Measurements from ENCODE around the gene FNDC1.

The FNDC1 gene

DNA sequence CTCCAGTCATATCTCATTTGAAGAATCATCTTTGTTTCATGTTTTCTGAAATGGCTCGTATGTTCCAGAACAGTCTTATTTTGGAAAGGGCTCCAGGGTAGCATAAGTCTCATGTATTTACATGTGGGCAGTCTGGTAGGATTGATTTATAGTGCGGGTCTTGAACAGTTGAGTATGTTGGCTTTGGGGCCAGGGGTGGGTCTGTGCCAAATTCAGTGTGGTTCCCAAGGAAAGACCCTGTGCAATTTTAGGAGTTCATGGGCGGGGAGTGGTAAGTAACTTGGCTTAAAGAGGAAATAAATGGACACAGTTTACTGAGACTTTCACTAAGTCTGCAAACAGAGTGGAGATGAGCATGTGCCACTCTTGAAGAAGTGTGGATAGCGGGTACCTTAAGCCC, 7.7 kb downstream of the FNDC1 start:
- Mint-ChIP-seq H3K27ac (no peak overlapping the region), H3K9me3 (no peaks in the 10 kb centered on the region), H3K4me3 (no peak overlapping the region), H3K4me1 (peaks cover 7% of the 10 kb centered on the region), H3K36me3 (no peaks in the 10 kb centered on the region)
- ATAC-seq, result no peak
- DNase-seq (ENCODE audit: low spot score in 2 of 2), result no peak

- DNase-seq (ENCODE audit: low spot score in 2 of 2) (no peak), ATAC-seq (no peak)
- H3K4me1 Mint-ChIP-seq, result peaks cover 7% of the 10 kb centered on the region
- no peak overlapping the region for H3K27ac Mint-ChIP-seq
- no peaks in the 10 kb centered on the region for H3K36me3 Mint-ChIP-seq
- no peak overlapping the region for H3K4me3 Mint-ChIP-seq
- H3K9me3 Mint-ChIP-seq, result no peaks in the 10 kb centered on the region
These were observed 9.6 kb downstream of the FNDC1 start for GRCh38 chr6:159178847-159179246.

- DNase-seq (ENCODE audit: low spot score in 2 of 2), result no peak
- H3K36me3 Mint-ChIP-seq, result no peaks in the 10 kb centered on the region
- ATAC-seq, result no peak
- no peak overlapping the region for H3K4me3 Mint-ChIP-seq
- H3K9me3 Mint-ChIP-seq, result no peaks in the 10 kb centered on the region
- no peaks in the 10 kb centered on the region for H3K4me1 Mint-ChIP-seq
- H3K27ac Mint-ChIP-seq, result no peak overlapping the region
These were observed 10.8 kb downstream of the FNDC1 start for GRCh38 chr6:159180001-159180400.

DNA sequence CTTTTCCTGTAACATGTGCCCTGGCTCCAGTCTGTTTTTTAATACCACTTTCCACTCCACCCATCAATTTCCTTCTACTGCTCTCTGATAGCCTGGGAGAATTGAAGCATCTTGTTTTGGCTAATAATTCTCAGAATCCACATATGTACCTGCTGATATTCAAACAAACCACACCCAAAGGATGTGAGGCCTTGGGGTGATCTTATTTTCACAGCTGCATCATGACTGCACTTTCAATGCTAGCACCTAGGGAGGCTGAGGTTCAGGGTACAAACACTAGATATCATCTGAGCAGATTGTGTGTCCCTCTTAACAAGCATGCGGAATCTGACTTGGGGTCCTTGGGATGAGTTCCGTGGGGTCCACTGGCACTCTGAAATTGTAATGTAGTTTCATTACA, 12.7 kb downstream of the FNDC1 start:
- Mint-ChIP-seq H3K4me3 (no peak overlapping the region), H3K9me3 (no peaks in the 10 kb centered on the region), H3K27ac (no peak overlapping the region), H3K4me1 (no peaks in the 10 kb centered on the region), H3K36me3 (no peaks in the 10 kb centered on the region)
- no peak for DNase-seq (ENCODE audit: low spot score in 2 of 2)
- ATAC-seq, result no peak

GRCh38 chr6:159184559-159184958, 15.4 kb downstream of the FNDC1 start:
- no peak overlapping the region for H3K4me3 Mint-ChIP-seq
- DNase-seq (ENCODE audit: low spot score in 2 of 2), result no peak
- H3K9me3 Mint-ChIP-seq, result no peaks in the 10 kb centered on the region
- no peak overlapping the region for H3K27ac Mint-ChIP-seq
- no peak for ATAC-seq
- no peaks in the 10 kb centered on the region for H3K36me3 Mint-ChIP-seq
- no peaks in the 10 kb centered on the region for H3K4me1 Mint-ChIP-seq

DNA sequence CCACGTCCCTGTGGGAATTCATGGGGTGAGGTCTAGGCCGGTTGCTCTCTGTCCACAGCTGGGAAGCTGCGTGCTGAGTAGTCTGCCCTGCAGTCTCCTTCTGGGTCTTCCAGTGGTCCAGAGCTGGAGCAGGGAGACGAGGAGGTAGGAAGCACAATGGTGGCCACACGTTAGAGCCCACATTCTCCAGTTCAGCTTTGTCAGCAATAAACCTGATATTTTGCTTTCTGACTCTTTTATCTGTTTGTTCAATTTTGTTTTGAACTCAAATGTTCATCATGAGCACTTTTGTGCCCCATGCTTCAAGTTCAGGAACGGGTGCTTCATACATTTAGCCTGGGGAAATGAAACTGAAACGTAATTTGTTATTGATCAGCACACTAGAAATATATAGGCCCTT, 21.3 kb downstream of the FNDC1 start:
- no peak for DNase-seq (ENCODE audit: low spot score in 2 of 2)
- Mint-ChIP-seq H3K9me3 (no peaks in the 10 kb centered on the region), H3K27ac (no peak overlapping the region), H3K4me3 (no peak overlapping the region), H3K4me1 (no peaks in the 10 kb centered on the region), H3K36me3 (no peaks in the 10 kb centered on the region)
- no peak for ATAC-seq

GRCh38 chr6:159193923-159194322, 24.7 kb downstream of the FNDC1 start:
- no peak overlapping the region for H3K4me3 Mint-ChIP-seq
- ATAC-seq, result no peak
- H3K36me3 Mint-ChIP-seq, result no peaks in the 10 kb centered on the region
- no peaks in the 10 kb centered on the region for H3K9me3 Mint-ChIP-seq
- no peak for DNase-seq (ENCODE audit: low spot score in 2 of 2)
- H3K27ac Mint-ChIP-seq, result no peak overlapping the region
- H3K4me1 Mint-ChIP-seq, result no peaks in the 10 kb centered on the region

DNA sequence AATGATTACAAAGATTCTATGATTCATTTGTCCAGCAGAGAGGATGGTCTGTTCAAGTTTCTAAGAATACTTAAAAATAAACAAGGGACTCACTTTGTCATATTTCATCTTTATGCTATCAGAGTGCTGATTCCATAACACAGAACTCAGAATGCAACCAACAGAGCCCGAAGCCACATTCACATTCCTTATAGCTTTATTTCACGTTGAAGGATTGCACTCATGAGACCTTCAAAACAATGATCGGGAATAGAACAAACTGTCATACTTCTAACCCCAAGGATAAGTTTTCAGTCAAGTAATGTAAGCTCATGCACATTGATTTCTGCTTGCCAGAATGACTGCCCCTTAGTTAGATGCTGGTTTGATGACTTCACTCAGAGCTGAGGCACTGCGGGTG, 25.2 kb downstream of the FNDC1 start:
- Mint-ChIP-seq H3K4me1 (no peaks in the 10 kb centered on the region), H3K4me3 (no peak overlapping the region), H3K9me3 (no peaks in the 10 kb centered on the region), H3K36me3 (no peaks in the 10 kb centered on the region), H3K27ac (no peak overlapping the region)
- ATAC-seq (no peak), DNase-seq (ENCODE audit: low spot score in 2 of 2) (no peak)

- DNase-seq (ENCODE audit: low spot score in 2 of 2), result no peak
- Mint-ChIP-seq H3K4me3 (no peak overlapping the region), H3K4me1 (no peaks in the 10 kb centered on the region), H3K27ac (no peak overlapping the region), H3K36me3 (no peaks in the 10 kb centered on the region), H3K9me3 (no peaks in the 10 kb centered on the region)
- ATAC-seq, result no peak
These were observed 27.3 kb downstream of the FNDC1 start for GRCh38 chr6:159196430-159196975.

- no peaks in the 10 kb centered on the region for H3K36me3 Mint-ChIP-seq
- H3K9me3 Mint-ChIP-seq, result no peaks in the 10 kb centered on the region
- H3K4me1 Mint-ChIP-seq, result no peaks in the 10 kb centered on the region
- DNase-seq (ENCODE audit: low spot score in 2 of 2) (no peak), ATAC-seq (no peak)
- no peak overlapping the region for H3K4me3 Mint-ChIP-seq
- H3K27ac Mint-ChIP-seq, result no peak overlapping the region
These were observed 28.1 kb downstream of the FNDC1 start for GRCh38 chr6:159197251-159197650.

GRCh38 chr6:159201336-159201735, 32.1 kb downstream of the FNDC1 start:
- H3K4me3 Mint-ChIP-seq, result no peak overlapping the region
- no peaks in the 10 kb centered on the region for H3K36me3 Mint-ChIP-seq
- H3K9me3 Mint-ChIP-seq, result no peaks in the 10 kb centered on the region
- H3K27ac Mint-ChIP-seq, result no peak overlapping the region
- ATAC-seq, result no peak
- no peak for DNase-seq (ENCODE audit: low spot score in 2 of 2)
- peaks cover 8% of the 10 kb centered on the region for H3K4me1 Mint-ChIP-seq

- no peaks in the 10 kb centered on the region for H3K9me3 Mint-ChIP-seq
These were observed 34.3 kb downstream of the FNDC1 start for GRCh38 chr6:159203304-159204005.

GRCh38 chr6:159204605-159205004, 35.4 kb downstream of the FNDC1 start:
- DNase-seq (ENCODE audit: low spot score in 2 of 2), result no peak
- no peaks in the 10 kb centered on the region for H3K9me3 Mint-ChIP-seq
- peaks cover 8% of the 10 kb centered on the region for H3K4me1 Mint-ChIP-seq
- peak overlapping the region; percentile 48 for H3K27ac Mint-ChIP-seq
- no peaks in the 10 kb centered on the region for H3K36me3 Mint-ChIP-seq
- H3K4me3 Mint-ChIP-seq, result no peak overlapping the region
- no peak for ATAC-seq

More at GRCh38 chr6:159203304-159204005, 34.3 kb downstream of the FNDC1 start:
- Mint-ChIP-seq H3K27ac (no peak overlapping the region), H3K36me3 (no peaks in the 10 kb centered on the region), H3K4me3 (no peak overlapping the region), H3K4me1 (peaks cover 8% of the 10 kb centered on the region)
- ATAC-seq (no peak), DNase-seq (ENCODE audit: low spot score in 2 of 2) (no peak)

DNA sequence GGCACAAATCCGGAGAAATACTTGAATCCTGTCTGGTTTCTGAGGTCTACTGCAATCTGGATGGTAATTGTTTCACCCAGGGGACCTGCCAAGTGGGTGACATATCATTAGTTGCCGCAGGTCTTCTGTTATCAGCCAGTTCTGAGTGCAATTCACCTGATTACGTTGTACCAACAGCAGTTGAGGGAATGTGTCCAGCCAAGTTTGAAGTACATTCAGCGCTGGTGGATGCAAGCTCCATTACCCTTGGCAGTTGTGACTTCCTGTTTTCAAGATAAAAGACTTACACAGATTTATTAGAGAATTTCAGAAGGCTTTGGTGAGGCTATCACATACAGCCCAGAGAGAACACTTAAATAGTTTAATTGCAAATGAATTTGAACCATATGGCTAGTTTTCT, 42.8 kb downstream of the FNDC1 start:
- H3K9me3 Mint-ChIP-seq, result no peaks in the 10 kb centered on the region
- H3K36me3 Mint-ChIP-seq, result no peaks in the 10 kb centered on the region
- H3K4me3 Mint-ChIP-seq, result no peak overlapping the region
- ATAC-seq (no peak), DNase-seq (ENCODE audit: low spot score in 2 of 2) (peak in 1 of 2 donors; percentile 29)
- no peaks in the 10 kb centered on the region for H3K4me1 Mint-ChIP-seq
- H3K27ac Mint-ChIP-seq, result no peak overlapping the region

- Mint-ChIP-seq H3K4me3 (no peak overlapping the region), H3K27ac (no peak overlapping the region)
- no peak for ATAC-seq
These were observed 43.5 kb downstream of the FNDC1 start for GRCh38 chr6:159212525-159213280.

GRCh38 chr6:159213405-159213804, 44.2 kb downstream of the FNDC1 start:
- no peak overlapping the region for H3K27ac Mint-ChIP-seq
- no peak for DNase-seq (ENCODE audit: low spot score in 2 of 2)
- H3K36me3 Mint-ChIP-seq, result no peaks in the 10 kb centered on the region
- no peak for ATAC-seq
- no peaks in the 10 kb centered on the region for H3K9me3 Mint-ChIP-seq
- no peaks in the 10 kb centered on the region for H3K4me1 Mint-ChIP-seq
- H3K4me3 Mint-ChIP-seq, result no peak overlapping the region

More at GRCh38 chr6:159212525-159213280, 43.5 kb downstream of the FNDC1 start:
- Mint-ChIP-seq H3K9me3 (no peaks in the 10 kb centered on the region), H3K36me3 (no peaks in the 10 kb centered on the region), H3K4me1 (no peaks in the 10 kb centered on the region)
- peak in 1 of 2 donors; percentile 29 for DNase-seq (ENCODE audit: low spot score in 2 of 2)
